Motor neuron (in vitro differentiated cells): Measurements from ENCODE around the gene VIL1. TPM values are rescaled to one million over a fixed set of nuclear protein-coding genes. Genes with fewer than 3 reads are reported as not detected.
A peak's percentile ranks its signal among the peaks of the same experiment; 100 is the strongest.

Source experiments
- ATAC-seq, 8 experiments: fragments of 200-7000 bp; cut with Tn5 transposase; replicated peaks in 6 of 8; 2 replicates each; pipeline ENCODE4 v1.8.0; 2021; ENCODE audit warnings: mild to moderate bottlenecking in 8 of 8, moderate library complexity in 8 of 8
- H3K27ac ChIP-seq, 2 donors: fragments of 250-450 bp; sonication (Bioruptor Pico); 2 replicates each; pipeline ENCODE4 v1.9.0; 2021; ENCODE audit warnings: antibody characterized with exemption in 2 of 2, mild to moderate bottlenecking in 2 of 2, moderate library complexity in 1 of 2
- H3K4me1 ChIP-seq, 2 donors: fragments of 250-450 bp; sonication (Bioruptor Pico); replicated peaks in 1 of 2; 2 replicates each; pipeline ENCODE4 v1.6.1; 2021; ENCODE audit warnings: antibody characterized with exemption in 2 of 2, mild to moderate bottlenecking in 2 of 2, moderate library complexity in 1 of 2
- H3K4me3 ChIP-seq, 5 donors: fragments of 250-450 bp; sonication (Bioruptor Pico); 2 replicates each; pipeline ENCODE4 v1.9.0; 2021; ENCODE audit warnings: antibody characterized with exemption in 5 of 5, mild to moderate bottlenecking in 5 of 5, moderate library complexity in 4 of 5
- WGBS, 10 experiments: fragments of 450-650 bp; shearing (Covaris generic); methylation state at CpG; one replicate each; pipeline ENCODE4 v1.0.0; 2022; 5-methylcytosine and 5-hydroxymethylcytosine counted together
- in situ Hi-C, 9 experiments: fragments of 400-800 bp; cut with MboI; loops; one replicate each; pipeline ENCODE4 v1.15.0; 2021; ENCODE audit warnings: low sequenced_read_pairs in 9 of 9, low pct_unique_long_range_greater_than_20kb in 2 of 9; ENCODE audit not compliant: unreplicated experiment in 9 of 9
- total RNA-seq, 8 experiments: library from RNA; unstranded; fragments of 300-600 nt; gene quantifications; 2 replicates each; pipeline versions ENCODE4 v1.2.3 to v1.2.4, GENCODE V29; 2022

VIL1 gene
- total RNA-seq, 8 experiments from 2014 or later = 0.07 to 0.91 (median 0.33) TPM

GRCh38 chr2:218386505-218387368, 32.2 kb upstream of the VIL1 start:
- Histone ChIP-seq H3K27ac (no peak overlapping the region), H3K4me1 (no peaks in the 10 kb centered on the region), H3K4me3 (no peak overlapping the region)
- in situ Hi-C loops = loop anchor here in 7 of 9 experiments (25.0 kb wide), 1 partner anchor 99 kb away; the partner anchor contains the start of gene TMBIM1 (in 7 of the 7)
- WGBS, 10 experiments = 40 to 100% (median 77%) methylated on average over 1 to 9 of the region's 23 CpGs; no CpG with 5 or more reads in 1 of the 10 experiments
- peak in 3 of 8 experiments; percentile 3 to 45 (median 17) for ATAC-seq

- in situ Hi-C loops = loop anchor here in 7 of 9 experiments (25.0 kb wide), 1 partner anchor 100 kb away; the partner anchor contains the start of gene TMBIM1 (in 7 of the 7)
- 20 to 30% (median 21%) methylated on average over 1 to 7 of the region's 38 CpGs; no CpG with 5 or more reads in 5 of the 10 experiments for WGBS, 10 experiments
- no peaks in the 10 kb centered on the region for H3K4me1 ChIP-seq
- H3K27ac ChIP-seq = no peak overlapping the region
- peak; percentile 71 to 91 (median 82) for ATAC-seq
- peak overlapping the region in 4 of 5 donors; percentile 11 to 26 (median 19) for H3K4me3 ChIP-seq
These were observed 31.3 kb upstream of the VIL1 start for GRCh38 chr2:218387369-218388194.

- in situ Hi-C loops = loop anchor here in 8 of 9 experiments (10.0 to 25.0 kb wide), 2 partner anchors 85 to 102 kb away; partner anchors contain the start of gene TMBIM1 (in 7 of the 8)
- no peak overlapping the region for H3K27ac ChIP-seq
- no peak for ATAC-seq
- no peak overlapping the region for H3K4me3 ChIP-seq
- no peaks in the 10 kb centered on the region for H3K4me1 ChIP-seq
- WGBS, 10 experiments = 49 to 100% (median 86%) methylated on average over 1 to 11 of the region's 17 CpGs; no CpG with 5 or more reads in 3 of the 10 experiments
These were observed 29.4 kb upstream of the VIL1 start for GRCh38 chr2:218389333-218390150.

- H3K4me3 ChIP-seq = no peak overlapping the region
- WGBS, 10 experiments = 73 to 100% methylated on average over 2 to 3 of the region's 23 CpGs; no CpG with 5 or more reads in 8 of the 10 experiments
- in situ Hi-C loops = loop anchor here in 8 of 9 experiments (10.0 to 25.0 kb wide), 2 partner anchors 86 to 104 kb away; partner anchors contain the start of gene TMBIM1 (in 7 of the 8)
- ATAC-seq = no peak
- H3K4me1 ChIP-seq = no peaks in the 10 kb centered on the region
- H3K27ac ChIP-seq = no peak overlapping the region
These were observed 27.7 kb upstream of the VIL1 start for GRCh38 chr2:218391202-218391601.

- WGBS, 10 experiments = 75 to 100% (median 89%) methylated on average over 1 to 4 of the region's 5 CpGs; no CpG with 5 or more reads in 4 of the 10 experiments
- no peak overlapping the region for H3K4me3 ChIP-seq
- in situ Hi-C loops = loop anchor here in 8 of 9 experiments (10.0 to 25.0 kb wide), 2 partner anchors 88 to 105 kb away; partner anchors contain the start of gene TMBIM1 (in 7 of the 8)
These were observed 26.5 kb upstream of the VIL1 start for GRCh38 chr2:218392459-218392858.

GRCh38 chr2:218392891-218393462, 25.9 kb upstream of the VIL1 start:
- Histone ChIP-seq H3K4me3 (no peak overlapping the region), H3K27ac (no peak overlapping the region), H3K4me1 (peaks cover 0 to 11% of the 10 kb centered on the region in 2 donors)
- in situ Hi-C loops = loop anchor here in 8 of 9 experiments (10.0 to 25.0 kb wide), 2 partner anchors 88 to 106 kb away; partner anchors contain the start of gene TMBIM1 (in 7 of the 8)
- WGBS, 10 experiments = 0 to 80% (median 50%) methylated on average over 1 to 4 of the region's 16 CpGs; no CpG with 5 or more reads in 5 of the 10 experiments
- no peak for ATAC-seq

More at GRCh38 chr2:218392459-218392858, 26.5 kb upstream of the VIL1 start:
- Histone ChIP-seq H3K4me1 (peaks cover 0 to 6% of the 10 kb centered on the region in 2 donors), H3K27ac (no peak overlapping the region)
- no peak for ATAC-seq

GRCh38 chr2:218393750-218394290, 25.1 kb upstream of the VIL1 start:
- Histone ChIP-seq H3K4me1 (peaks cover 0 to 20% of the 10 kb centered on the region in 2 donors), H3K4me3 (no peak overlapping the region), H3K27ac (no peak overlapping the region)
- in situ Hi-C loops = loop anchor here in 8 of 9 experiments (10.0 to 25.0 kb wide), 2 partner anchors 89 to 107 kb away; partner anchors contain the start of gene TMBIM1 (in 7 of the 8)
- no peak for ATAC-seq
- WGBS, 10 experiments = 20 to 80% (median 41%) methylated on average over 1 to 2 of the region's 8 CpGs; no CpG with 5 or more reads in 5 of the 10 experiments

- no peak for ATAC-seq
- Histone ChIP-seq H3K4me1 (peaks cover 0 to 20% of the 10 kb centered on the region in 2 donors), H3K4me3 (no peak overlapping the region), H3K27ac (no peak overlapping the region)
- in situ Hi-C loops = loop anchor here in 8 of 9 experiments (10.0 to 25.0 kb wide), 2 partner anchors 90 to 107 kb away; partner anchors contain the start of gene TMBIM1 (in 7 of the 8)
- WGBS, 10 experiments = 50 to 86% (median 80%) methylated on average over 1 to 6 of the region's 13 CpGs; no CpG with 5 or more reads in 3 of the 10 experiments
These were observed 24.4 kb upstream of the VIL1 start for GRCh38 chr2:218394298-218395089.

- no peak for ATAC-seq
- in situ Hi-C loops = loop anchor here in 8 of 9 experiments (10.0 to 25.0 kb wide), 2 partner anchors 90 to 108 kb away; partner anchors contain the start of gene TMBIM1 (in 7 of the 8)
- Histone ChIP-seq H3K4me1 (peaks cover 0 to 20% of the 10 kb centered on the region in 2 donors), H3K27ac (no peak overlapping the region), H3K4me3 (no peak overlapping the region)
- 60 to 100% (median 90%) methylated on average over 1 to 2 of the region's 6 CpGs; no CpG with 5 or more reads in 7 of the 10 experiments for WGBS, 10 experiments
These were observed 23.9 kb upstream of the VIL1 start for GRCh38 chr2:218395090-218395444.

GRCh38 chr2:218395456-218395825, 23.5 kb upstream of the VIL1 start:
- in situ Hi-C loops = loop anchor here in 8 of 9 experiments (10.0 to 25.0 kb wide), 2 partner anchors 91 to 108 kb away; partner anchors contain the start of gene TMBIM1 (in 7 of the 8)
- H3K27ac ChIP-seq = no peak overlapping the region
- 0 to 22% (median 13%) methylated on average over 1 to 10 of the region's 16 CpGs; no CpG with 5 or more reads in 3 of the 10 experiments for WGBS, 10 experiments
- peaks cover 0 to 20% of the 10 kb centered on the region in 2 donors for H3K4me1 ChIP-seq
- H3K4me3 ChIP-seq = peak overlapping the region; percentile 83 to 96 (median 85)
- ATAC-seq = peak in 1 of 8 experiments; percentile 1
